COLO668 (cell line): Measurements from ENCODE around the gene PRMT6.
"Not testable (repeated sequence)": the region's sequence is repeated elsewhere in the genome, so short reads cannot be mapped to it uniquely, and the experiment has no call there.

Experiments used
- DNase-seq: peaks from one replicate; lab custom pipeline; 2025; ENCODE audit not compliant: unreplicated experiment; lab: John Stamatoyannopoulos, UW

Gene PRMT6

GRCh38 chr1:107093395-107093794, 36.9 kb downstream of the PRMT6 start:
- DNase-seq, result not testable (repeated sequence)

- DNase-seq, result no peak
Observed at GRCh38 chr1:107095647-107096046, 39.2 kb downstream of the PRMT6 start.

DNA sequence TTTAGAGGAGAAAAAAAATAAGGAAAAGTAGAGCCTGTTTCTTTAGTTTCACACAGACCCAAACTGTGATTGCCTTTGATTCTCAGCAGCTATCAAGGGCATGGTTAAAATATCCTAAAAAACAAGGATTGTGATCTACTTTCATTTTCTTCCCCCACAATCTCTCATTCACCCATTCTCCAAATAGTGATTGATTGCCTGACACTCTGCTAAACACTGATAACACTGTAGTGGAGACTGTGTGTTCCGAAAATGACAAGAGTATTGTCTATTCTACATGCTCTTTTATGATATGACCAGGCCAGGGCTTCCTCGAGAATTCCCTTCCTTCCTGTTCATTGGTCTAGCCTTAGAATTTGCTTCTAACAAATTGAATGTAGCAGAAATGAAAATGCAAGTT, 40.2 kb downstream of the PRMT6 start:
- DNase-seq, result no peak

DNA sequence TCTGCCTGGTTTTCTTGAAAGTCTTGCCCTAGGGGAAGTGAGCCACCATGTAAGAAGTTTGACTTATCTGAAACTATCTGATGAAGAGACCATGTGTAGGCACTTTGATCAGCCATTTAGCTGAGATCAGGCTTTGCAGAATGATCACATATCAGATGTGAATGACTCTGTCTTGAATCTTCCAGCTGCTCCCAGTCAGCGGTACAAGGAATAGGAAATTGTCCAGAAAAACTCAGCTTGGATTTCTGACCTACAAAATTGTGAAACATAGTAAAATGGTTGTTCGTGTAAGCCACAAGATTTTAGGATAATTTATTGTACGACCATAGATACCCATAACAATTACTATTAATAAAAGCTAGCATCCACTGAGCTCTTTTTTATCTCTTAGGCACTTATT, 42.5 kb downstream of the PRMT6 start:
- DNase-seq, result no peak

DNA sequence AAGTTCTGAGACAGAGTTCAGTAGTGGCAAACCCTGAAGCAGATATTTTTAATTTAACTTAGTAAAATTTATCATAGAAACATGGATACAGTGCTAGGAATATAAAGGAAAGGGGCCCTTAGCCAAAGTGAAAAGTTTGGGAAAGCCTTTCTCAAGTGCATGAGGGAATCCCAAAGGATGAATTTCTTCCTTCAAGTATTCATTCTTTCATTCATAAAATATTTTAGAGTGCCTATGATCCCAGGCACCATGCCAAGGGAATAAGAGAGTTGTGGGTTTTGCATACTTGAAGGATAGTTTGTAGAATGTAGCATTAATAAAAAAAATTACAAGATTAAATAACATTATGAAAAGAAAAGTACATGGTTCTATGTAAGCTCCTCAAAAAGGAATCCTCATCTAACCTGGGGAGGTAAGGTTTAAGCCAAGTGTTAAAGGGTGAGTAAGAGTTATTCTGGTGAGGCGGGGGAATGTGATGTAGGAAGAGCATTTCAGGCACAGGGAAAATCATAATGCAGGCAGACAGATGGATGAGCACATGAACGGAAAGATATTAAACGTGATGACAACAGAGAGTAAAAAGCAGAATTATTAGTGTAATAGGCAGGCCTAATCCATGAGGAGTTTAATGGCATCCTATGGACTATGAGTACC, 44.0 kb downstream of the PRMT6 start:
- no peak for DNase-seq

DNA sequence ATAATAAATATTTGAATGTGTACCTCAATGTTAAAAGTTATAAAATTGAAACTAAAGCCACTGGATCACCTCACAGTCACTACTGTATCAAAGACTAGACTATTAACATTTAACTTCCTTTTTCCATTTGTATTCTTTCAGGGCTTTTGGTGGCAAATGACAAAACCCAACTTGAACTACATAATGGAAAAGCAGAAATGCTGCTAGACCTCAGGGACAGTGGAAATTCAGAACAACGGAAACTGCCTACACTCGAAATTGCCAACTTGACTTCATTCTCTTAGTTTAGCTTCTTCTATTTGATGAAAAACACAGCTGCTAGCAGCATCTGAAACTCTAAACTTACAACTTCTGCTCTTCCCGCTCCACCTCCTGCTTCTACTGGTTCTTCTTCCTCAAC, 49.4 kb downstream of the PRMT6 start:
- no peak for DNase-seq
